A549 (cell line): Measurements from ENCODE around the gene RNF114. TPM values are rescaled to one million over a fixed set of nuclear protein-coding genes. Genes with fewer than 3 reads are reported as not detected.

Experiments
- ATAC-seq, 2 experiments: fragments of 200-7000 bp in 1 of 2; fragments of >200 bp in 1 of 2; cut with Nextera tagmentation in 1 of 2; cut with Tn5 transposase in 1 of 2; 3 replicates each; pipeline versions ENCODE4 v1.8.0 to v1.9.1; 2018 to 2020; ENCODE audit warnings: mild to moderate bottlenecking in 1 of 2, moderate library complexity in 1 of 2
- CTCF ChIA-PET: fragments of 300-600 bp; sonication (Branson Sonifier 250); formaldehyde crosslinking; extraction: SDS; loops from one replicate; lab custom pipeline; 2021; ENCODE audit warnings: antibody characterized with exemption, inconsistent platforms; lab: Yijun Ruan, JAX
- POLR2A ChIA-PET: fragments of 350-600 bp; formaldehyde crosslinking; extraction: SDS; loops from one replicate; lab custom pipeline; 2021; ENCODE audit warnings: antibody characterized with exemption, inconsistent platforms; lab: Yijun Ruan, JAX
- DNase-seq, 2 experiments: peaks; one replicate each; pipeline versions ENCODE4 v3.0.0 to v3.0.0-alpha.2; 2011 to 2016; ENCODE audit warnings: low read depth in 1 of 2, low spot score in 1 of 2
- FAIRE-seq: peaks from 2 replicates; lab custom pipeline; 2011; peaks lifted over from hg19 to GRCh38; lab: Jason Lieb, UNC
- H3K27ac ChIP-seq, 2 experiments: fragments of >200 bp; sonication (Bioruptor Twin); formaldehyde crosslinking; 3 replicates each; pipeline ENCODE4 v1.5.1; 2016 to 2017
- H3K4me1 ChIP-seq: fragments of >200 bp; sonication (Bioruptor Twin); formaldehyde crosslinking; 3 replicates; pipeline ENCODE4 v1.6.1; 2016
- H3K4me2 ChIP-seq: fragments of >200 bp; sonication (Bioruptor Twin); formaldehyde crosslinking; 3 replicates; pipeline ENCODE4 v1.6.1; 2016
- H3K4me3 ChIP-seq: fragments of >200 bp; sonication (Bioruptor Twin); formaldehyde crosslinking; 3 replicates; pipeline ENCODE4 v1.5.1; 2016
- H3K9me3 ChIP-seq: fragments of >200 bp; sonication (Bioruptor Twin); formaldehyde crosslinking; 3 replicates; pipeline ENCODE4 v1.6.1; 2016
- CBX8 ChIP-seq: fragments of 200-600 bp; sonication (generic); IDR thresholded peaks from 2 replicates; pipeline ENCODE4 v1.6.1; 2016
- CEBPB ChIP-seq, 2 experiments: fragments of >200 bp in 1 of 2; sonication (Bioruptor Twin) in 1 of 2; formaldehyde crosslinking in 1 of 2; IDR thresholded peaks; 2 replicates each; pipeline ENCODE4 v1.6.1; 2012 to 2016
- CHD2 ChIP-seq: fragments of 150-350 bp; IDR thresholded peaks from 2 replicates; pipeline ENCODE4 v1.6.1; 2014; ENCODE audit warnings: low read length; ENCODE audit not compliant: partially characterized antibody
- EHMT2 ChIP-seq: fragments of 200-600 bp; sonication (generic); IDR thresholded peaks from 2 replicates; pipeline ENCODE4 v1.6.1; 2016; ENCODE audit warnings: antibody characterized with exemption, low read depth, mild to moderate bottlenecking, moderate library complexity
- ESRRA ChIP-seq: fragments of 150-350 bp; IDR thresholded peaks from 2 replicates; pipeline ENCODE4 v1.6.1; 2014; ENCODE audit warnings: mild to moderate bottlenecking, low read length, borderline replicate concordance
- HEYL ChIP-seq: fragments of 250-450 bp; sonication (Bioruptor Pico); IDR thresholded peaks from 2 replicates; pipeline ENCODE4 v1.8.0; 2021; ENCODE audit warnings: mild to moderate bottlenecking, moderate library complexity
- HOXA7 ChIP-seq: fragments of 250-450 bp; sonication (Bioruptor Pico); IDR thresholded peaks from 2 replicates; pipeline ENCODE4 v1.5.0; 2020; ENCODE audit warnings: mild to moderate bottlenecking, moderate library complexity
- HOXB13 ChIP-seq: fragments of 250-450 bp; sonication (Bioruptor Pico); IDR thresholded peaks from 2 replicates; pipeline ENCODE4 v1.5.0; 2020; ENCODE audit warnings: low read depth, mild to moderate bottlenecking, moderate library complexity
- JUNB ChIP-seq: fragments of >200 bp; sonication (Bioruptor Twin); formaldehyde crosslinking; IDR thresholded peaks from 2 replicates; pipeline ENCODE4 v1.6.1; 2016
- KDM5A ChIP-seq: fragments of 200-600 bp; sonication (generic); IDR thresholded peaks from 2 replicates; pipeline ENCODE4 v1.6.1; 2016; ENCODE audit warnings: antibody characterized with exemption, mild to moderate bottlenecking
- MAFK ChIP-seq: fragments of 450-650 bp; IDR thresholded peaks from 2 replicates; pipeline ENCODE4 v1.6.1; 2014; ENCODE audit not compliant: partially characterized antibody
- MAZ ChIP-seq: fragments of 150-350 bp; IDR thresholded peaks from 2 replicates; pipeline ENCODE4 v1.6.1; 2014; ENCODE audit warnings: antibody characterized with exemption, low read depth, low read length, borderline replicate concordance
- MYC ChIP-seq: IDR thresholded peaks from 2 replicates; pipeline ENCODE4 v1.6.1; 2012; ENCODE audit warnings: mild to moderate bottlenecking, inconsistent platforms, low read length, improper control_type of control experiment, borderline replicate concordance
- NFE2L2 ChIP-seq: fragments of 150-350 bp; conservative IDR thresholded peaks from 2 replicates; pipeline ENCODE4 v1.6.1; 2014; ENCODE audit warnings: low read length
- PBX3 ChIP-seq: IDR thresholded peaks from 2 replicates; pipeline ENCODE4 v1.6.1; 2012
- POLR2AphosphoS2 ChIP-seq: conservative IDR thresholded peaks from 2 replicates; pipeline ENCODE4 v1.6.1; 2012; ENCODE audit warnings: low read length, improper control_type of control experiment, inconsistent platforms
- REST ChIP-seq: fragments of 200-600 bp; sonication (generic); IDR thresholded peaks from 2 replicates; pipeline ENCODE4 v1.6.1; 2016; ENCODE audit warnings: antibody characterized with exemption, mild to moderate bottlenecking, moderate library complexity
- RFX5 ChIP-seq: fragments of 450-650 bp; IDR thresholded peaks from 2 replicates; pipeline ENCODE4 v1.7.1; 2014; ENCODE audit warnings: antibody characterized with exemption, mild to moderate bottlenecking, moderate library complexity
- ZNF302 ChIP-seq: fragments of 250-450 bp; sonication (Bioruptor Pico); IDR thresholded peaks from 2 replicates; pipeline ENCODE4 v1.9.0; 2021; ENCODE audit warnings: inconsistent platforms, mild to moderate bottlenecking, moderate library complexity
- WGBS: methylation state at CpG from one replicate; pipeline ENCODE4 v1.1.6; 2017; ENCODE audit errors: missing lambda C conversion rate; 5-methylcytosine and 5-hydroxymethylcytosine counted together
- polyA plus RNA-seq, 4 experiments: library from polyadenylated mRNA; depleted of rRNA in 3 of 4; stranded (reverse); fragments of >200 nt; fragmentation: RNase III in 1 of 4; extraction: RNeasy Plus Mini Kit Qiagen cat#74134 plus additional on column Dnase treatment in 1 of 4; gene quantifications; 2 replicates in 3 of 4; 3 replicates in 1 of 4; pipeline ENCODE4 v1.2.3, GENCODE V29; 2011 to 2017

RNF114 gene
- polyA plus RNA-seq, 2 of the 4 experiments (the other 2 are of a cell fraction): 43.1 to 44.8 TPM

GRCh38 chr20:49913399-49914047 lies 22.7 kb upstream of the RNF114 start:
- H3K4me2 ChIP-seq: peak overlapping the region; percentile 96
- POLR2A ChIA-PET: no interaction called here
- FAIRE-seq: no peak

GRCh38 chr20:49914310-49915117 lies 21.7 kb upstream of the RNF114 start:
- TF ChIP-seq NFE2L2 (no peak), CEBPB (IDR thresholded peaks at IDR 0.05) (no peak), CBX8 (no peak), EHMT2 (no peak), KDM5A (no peak), HEYL (CRISPR knock-in tag) (no peak), JUNB (no peak), MAZ (no peak), HOXB13 (CRISPR knock-in tag) (no peak), PBX3 (no peak), CHD2 (no peak), POLR2AphosphoS2 (no peak), MYC (no peak), HOXA7 (CRISPR knock-in tag) (no peak), MAFK (no peak), RFX5 (no peak), ESRRA (no peak)
- DNase-seq (no peak), FAIRE-seq (no peak), ATAC-seq (no peak)
- Histone ChIP-seq H3K9me3 (no peaks in the 10 kb centered on the region), H3K4me3 (peak overlapping the region; percentile 93), H3K4me1 (peaks cover 23% of the 10 kb centered on the region), H3K4me2 (peak overlapping the region; percentile 96), H3K27ac (peak overlapping the region; percentile 99)
- WGBS: 10% methylated on average over 13 of the region's 19 CpGs
- ChIA-PET CTCF (interaction anchor here (0.6 to 6.3 kb wide), 10 partner anchors 10 to 580 kb away, joined by 3 to 44 read pairs (median 4); no protein-coding TSS in a partner anchor), POLR2A (no interaction called here)

More at GRCh38 chr20:49913399-49914047, 22.7 kb upstream of the RNF114 start:
- WGBS: 88% methylated on average over 16 of the region's 16 CpGs
- CTCF ChIA-PET: interaction anchor here (0.6 to 6.3 kb wide), 13 partner anchors 9 to 518 kb away, joined by 3 to 44 read pairs (median 5); no protein-coding TSS in a partner anchor
- Histone ChIP-seq H3K9me3 (no peaks in the 10 kb centered on the region), H3K27ac (no peak overlapping the region), H3K4me3 (no peak overlapping the region), H3K4me1 (peaks cover 23% of the 10 kb centered on the region)
- no peak for DNase-seq
- TF ChIP-seq ZNF302 (no peak), REST (0 out of 2 replicates have a peak, but pooled peaks have one; percentile 17)
- ATAC-seq: no peak
